ENCODE data around the gene FBXL12.

The FBXL12 gene

GRCh38 chr19:9818734-9819595 lies at the start of gene FBXL12:
TSS of gene FBXL12 (minus strand) at chr19:9819079. CDS start at chr19:9818813, 266 bp downstream.
- peaks cover 16% of the 10 kb centered on the region for H3K9me3 Mint-ChIP-seq
- peaks cover 26% of the 10 kb centered on the region for H3K36me3 Mint-ChIP-seq (ENCODE audit: low read depth)
- DNase-seq (ENCODE audit: low spot score), result peak; percentile 100
- H3K4me1 Mint-ChIP-seq (ENCODE audit: low read depth), result peaks cover 13% of the 10 kb centered on the region
- H3K27me3 Mint-ChIP-seq (ENCODE audit: low read depth), result no peaks in the 10 kb centered on the region
- H3K4me3 Mint-ChIP-seq, result peak within 1 kb of the TSS; percentile 91
- H3K27ac Mint-ChIP-seq, result peak within 1 kb of the TSS; percentile 92

GRCh38 chr19:9865732-9866501 lies 47.0 kb upstream of the FBXL12 start:
- H3K27ac Mint-ChIP-seq, result peak overlapping the region; percentile 46
- H3K4me1 Mint-ChIP-seq (ENCODE audit: low read depth), result peaks cover 49% of the 10 kb centered on the region
- no peaks in the 10 kb centered on the region for H3K9me3 Mint-ChIP-seq
- no peak for DNase-seq (ENCODE audit: low spot score)
- H3K36me3 Mint-ChIP-seq (ENCODE audit: low read depth), result no peaks in the 10 kb centered on the region
- no peaks in the 10 kb centered on the region for H3K27me3 Mint-ChIP-seq (ENCODE audit: low read depth)
- H3K4me3 Mint-ChIP-seq, result peak overlapping the region; percentile 72

- H3K27me3 Mint-ChIP-seq (ENCODE audit: low read depth), result no peaks in the 10 kb centered on the region
- H3K4me1 Mint-ChIP-seq (ENCODE audit: low read depth), result peaks cover 65% of the 10 kb centered on the region
- peak overlapping the region; percentile 93 for H3K27ac Mint-ChIP-seq
- no peak for DNase-seq (ENCODE audit: low spot score)
- H3K4me3 Mint-ChIP-seq, result peak overlapping the region; percentile 84
- H3K36me3 Mint-ChIP-seq (ENCODE audit: low read depth), result no peaks in the 10 kb centered on the region
- no peaks in the 10 kb centered on the region for H3K9me3 Mint-ChIP-seq
Measured at GRCh38 chr19:9863759-9864158, 44.9 kb upstream of the FBXL12 start.

GRCh38 chr19:9862938-9863337 lies 44.1 kb upstream of the FBXL12 start:
- Mint-ChIP-seq H3K27me3 (ENCODE audit: low read depth) (no peaks in the 10 kb centered on the region), H3K9me3 (no peaks in the 10 kb centered on the region), H3K36me3 (ENCODE audit: low read depth) (peaks cover under 1% of the 10 kb centered on the region), H3K4me1 (ENCODE audit: low read depth) (peaks cover 72% of the 10 kb centered on the region), H3K27ac (peak overlapping the region; percentile 93), H3K4me3 (peak overlapping the region; percentile 84)
- DNase-seq (ENCODE audit: low spot score), result peak; percentile 26

GRCh38 chr19:9861503-9861902 lies 42.6 kb upstream of the FBXL12 start:
- no peak for DNase-seq (ENCODE audit: low spot score)
- peaks cover 6% of the 10 kb centered on the region for H3K36me3 Mint-ChIP-seq (ENCODE audit: low read depth)
- no peak overlapping the region for H3K4me3 Mint-ChIP-seq
- peak overlapping the region; percentile 84 for H3K27ac Mint-ChIP-seq
- no peaks in the 10 kb centered on the region for H3K9me3 Mint-ChIP-seq
- H3K4me1 Mint-ChIP-seq (ENCODE audit: low read depth), result peaks cover 80% of the 10 kb centered on the region
- H3K27me3 Mint-ChIP-seq (ENCODE audit: low read depth), result no peaks in the 10 kb centered on the region

- Mint-ChIP-seq H3K27ac (no peak overlapping the region), H3K27me3 (ENCODE audit: low read depth) (no peaks in the 10 kb centered on the region), H3K4me1 (ENCODE audit: low read depth) (peaks cover 72% of the 10 kb centered on the region), H3K36me3 (ENCODE audit: low read depth) (peaks cover 6% of the 10 kb centered on the region), H3K9me3 (no peaks in the 10 kb centered on the region), H3K4me3 (no peak overlapping the region)
- DNase-seq (ENCODE audit: low spot score), result no peak
Measured at GRCh38 chr19:9860407-9860806, 41.5 kb upstream of the FBXL12 start.

- no peak for DNase-seq (ENCODE audit: low spot score)
- Mint-ChIP-seq H3K27me3 (ENCODE audit: low read depth) (no peaks in the 10 kb centered on the region), H3K9me3 (no peaks in the 10 kb centered on the region), H3K4me3 (peak overlapping the region; percentile 92), H3K4me1 (ENCODE audit: low read depth) (peaks cover 58% of the 10 kb centered on the region), H3K36me3 (ENCODE audit: low read depth) (peaks cover 8% of the 10 kb centered on the region), H3K27ac (peak overlapping the region; percentile 94)
Measured at GRCh38 chr19:9858766-9859165, 39.9 kb upstream of the FBXL12 start.

GRCh38 chr19:9857920-9858746 lies 39.3 kb upstream of the FBXL12 start:
- DNase-seq (ENCODE audit: low spot score), result peak; percentile 16
- Mint-ChIP-seq H3K4me1 (ENCODE audit: low read depth) (peaks cover 52% of the 10 kb centered on the region), H3K4me3 (peak overlapping the region; percentile 92), H3K27me3 (ENCODE audit: low read depth) (no peaks in the 10 kb centered on the region), H3K36me3 (ENCODE audit: low read depth) (peaks cover 9% of the 10 kb centered on the region), H3K9me3 (no peaks in the 10 kb centered on the region), H3K27ac (peak overlapping the region; percentile 94)

- Mint-ChIP-seq H3K27ac (peak overlapping the region; percentile 46), H3K36me3 (ENCODE audit: low read depth) (peaks cover 12% of the 10 kb centered on the region), H3K9me3 (no peaks in the 10 kb centered on the region), H3K27me3 (ENCODE audit: low read depth) (no peaks in the 10 kb centered on the region), H3K4me3 (peak overlapping the region; percentile 92), H3K4me1 (ENCODE audit: low read depth) (peaks cover 47% of the 10 kb centered on the region)
- no peak for DNase-seq (ENCODE audit: low spot score)
Measured at GRCh38 chr19:9857076-9857721, 38.3 kb upstream of the FBXL12 start.

GRCh38 chr19:9856609-9857008 lies 37.7 kb upstream of the FBXL12 start:
- Mint-ChIP-seq H3K4me1 (ENCODE audit: low read depth) (peaks cover 45% of the 10 kb centered on the region), H3K36me3 (ENCODE audit: low read depth) (peaks cover 14% of the 10 kb centered on the region), H3K27ac (peak overlapping the region; percentile 45), H3K9me3 (no peaks in the 10 kb centered on the region), H3K4me3 (peak overlapping the region; percentile 59), H3K27me3 (ENCODE audit: low read depth) (no peaks in the 10 kb centered on the region)
- DNase-seq (ENCODE audit: low spot score), result no peak

GRCh38 chr19:9854282-9854846 lies 35.5 kb upstream of the FBXL12 start:
- Mint-ChIP-seq H3K27me3 (ENCODE audit: low read depth) (no peaks in the 10 kb centered on the region), H3K27ac (no peak overlapping the region), H3K4me1 (ENCODE audit: low read depth) (peaks cover 28% of the 10 kb centered on the region), H3K9me3 (no peaks in the 10 kb centered on the region), H3K4me3 (no peak overlapping the region), H3K36me3 (ENCODE audit: low read depth) (peaks cover 14% of the 10 kb centered on the region)
- DNase-seq (ENCODE audit: low spot score), result no peak

GRCh38 chr19:9850235-9850959 lies 31.5 kb upstream of the FBXL12 start:
- Mint-ChIP-seq H3K9me3 (no peaks in the 10 kb centered on the region), H3K27ac (no peak overlapping the region), H3K4me1 (ENCODE audit: low read depth) (peaks cover 3% of the 10 kb centered on the region), H3K36me3 (ENCODE audit: low read depth) (peaks cover 21% of the 10 kb centered on the region), H3K27me3 (ENCODE audit: low read depth) (no peaks in the 10 kb centered on the region), H3K4me3 (no peak overlapping the region)
- DNase-seq (ENCODE audit: low spot score), result no peak
